ENCODE results near the gene MPO. TPM values are rescaled to one million over a fixed set of nuclear protein-coding genes. Genes with fewer than 3 reads are reported as not detected.

Gene MPO
- total RNA-seq, 1 donor from 2014 or later, result not detected

DNA sequence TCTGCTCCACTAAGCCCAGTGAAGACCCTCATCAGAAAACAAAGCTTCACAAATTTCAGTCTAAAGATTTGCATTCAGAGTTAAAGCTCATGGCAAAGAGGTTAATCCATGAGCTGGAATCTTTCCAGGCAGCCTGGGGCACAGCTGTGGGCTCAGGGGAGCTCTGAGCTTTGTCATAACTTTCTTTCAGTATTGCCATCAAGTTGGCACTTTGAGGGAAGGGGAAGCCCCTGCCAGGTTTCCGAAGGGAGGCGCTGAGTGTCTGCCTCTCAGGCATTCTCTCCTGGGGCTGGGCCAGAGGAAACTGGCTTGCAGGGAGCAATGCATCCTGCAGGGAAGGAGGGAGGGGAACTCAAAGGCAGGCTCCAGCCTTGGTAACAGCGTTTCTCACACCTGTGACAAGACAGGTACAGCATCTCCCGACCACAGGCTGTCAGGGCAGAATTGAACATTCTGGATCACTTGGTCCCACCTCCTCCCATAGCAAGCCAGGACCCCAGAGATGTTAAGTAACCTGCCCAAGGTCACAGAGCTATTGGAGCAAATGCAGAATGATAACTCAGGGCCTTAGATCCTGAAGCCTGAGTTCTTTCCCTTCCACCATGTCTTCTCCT, 38.5 kb downstream of the MPO start:
- intact Hi-C loops (cut with micrococcal nuclease), result no loop called here

- intact Hi-C loops (cut with micrococcal nuclease), result no loop called here
These were observed 40.7 kb downstream of the MPO start for GRCh38 chr17:58239987-58240386.

DNA sequence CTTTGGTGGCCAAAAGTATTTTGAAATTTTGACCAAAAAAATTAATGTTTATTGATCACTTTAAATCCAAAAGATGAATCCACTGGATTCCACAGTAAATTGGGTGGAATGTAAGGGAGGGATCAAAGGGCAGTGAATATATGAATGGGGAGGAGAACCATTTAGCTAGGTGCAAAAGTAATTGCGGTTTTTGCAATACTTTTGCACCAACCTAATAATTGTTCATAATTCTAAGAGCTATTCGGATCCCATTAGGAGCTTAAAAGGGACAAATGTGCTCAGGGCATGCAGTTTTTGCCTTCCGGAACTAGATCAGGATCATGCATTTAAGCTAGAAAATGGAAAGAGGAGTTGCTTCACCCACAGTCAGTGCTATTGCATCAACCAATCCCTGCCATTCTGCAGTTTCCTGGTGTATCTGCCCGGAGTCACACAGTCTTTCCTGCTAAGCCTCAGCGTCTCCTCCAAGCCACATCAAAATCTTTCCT, 42.5 kb downstream of the MPO start, which contains the start of gene LPO:
Gene LPO (plus strand): TSS at position 438 of the 488 bp plus-strand sequence. CDS start 4,396 bp downstream, outside the sequence.
- intact Hi-C loops (cut with micrococcal nuclease), result no loop called here

DNA sequence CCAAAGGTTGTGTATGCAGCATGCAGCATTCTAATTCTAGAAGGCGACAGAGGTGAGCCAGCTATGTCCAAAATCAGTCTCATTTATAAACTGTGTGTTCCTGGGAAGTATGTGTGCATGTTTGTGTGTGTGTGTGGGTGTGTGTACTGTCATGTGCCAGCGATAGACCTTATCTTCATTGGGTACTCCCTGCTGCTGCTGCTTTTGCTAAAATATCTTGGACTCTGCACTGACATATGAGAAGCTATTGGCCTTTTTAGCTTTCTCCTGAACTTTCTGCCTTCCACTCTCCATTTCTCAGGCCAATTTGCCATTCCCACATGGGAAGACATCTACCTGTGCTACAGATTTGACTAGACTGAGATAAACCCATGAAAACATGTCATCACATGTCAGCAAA, 44.3 kb downstream of the MPO start:
- intact Hi-C loops (cut with micrococcal nuclease), result no loop called here

- intact Hi-C loops (cut with micrococcal nuclease), result no loop called here
These were observed 44.9 kb downstream of the MPO start for GRCh38 chr17:58235821-58236220.

DNA sequence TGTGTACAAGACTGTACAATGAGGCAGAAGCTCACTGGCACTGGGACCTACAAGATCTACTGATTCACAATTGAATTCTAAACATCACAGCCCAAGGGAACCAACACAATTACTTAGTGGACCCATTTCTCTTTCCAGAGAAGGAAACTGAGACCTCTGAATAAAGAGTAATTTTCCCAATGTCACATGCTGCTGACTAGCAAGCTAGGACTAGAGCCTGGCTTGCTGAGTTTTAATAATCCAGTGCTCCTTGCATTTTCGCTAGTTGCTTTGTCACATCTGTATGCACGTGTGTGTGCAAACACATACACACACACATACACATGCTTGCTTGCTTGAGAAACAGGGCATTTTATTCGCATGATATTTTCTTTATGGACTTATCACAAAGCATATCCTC, 46.2 kb downstream of the MPO start:
- intact Hi-C loops (cut with micrococcal nuclease), result no loop called here

GRCh38 chr17:58233543-58233942, 47.2 kb downstream of the MPO start:
- intact Hi-C loops (cut with micrococcal nuclease), result no loop called here

- intact Hi-C loops (cut with micrococcal nuclease), result no loop called here
These were observed 48.0 kb downstream of the MPO start for GRCh38 chr17:58232707-58233156.

DNA sequence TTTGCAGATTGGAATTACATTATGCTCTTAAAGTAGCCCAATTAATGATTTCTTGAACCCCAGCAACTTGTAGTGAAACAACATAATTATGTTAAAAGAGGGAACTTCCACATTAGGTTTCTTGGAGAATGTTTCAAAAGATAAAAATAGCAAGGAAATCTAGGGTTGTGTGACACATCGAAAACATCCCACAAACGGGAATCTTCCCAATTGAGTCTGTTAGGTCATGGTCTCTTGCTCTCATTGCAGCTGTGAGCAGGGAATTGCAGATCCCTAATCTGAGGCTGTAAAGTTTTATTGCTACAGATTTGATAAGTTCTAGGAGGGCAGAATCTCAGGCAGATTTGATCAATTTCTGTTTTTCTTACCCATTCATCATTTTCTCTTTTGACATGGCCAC, 49.1 kb downstream of the MPO start:
- intact Hi-C loops (cut with micrococcal nuclease), result no loop called here

GRCh38 chr17:58229881-58230280, 50.9 kb downstream of the MPO start:
- intact Hi-C loops (cut with micrococcal nuclease), result no loop called here

DNA sequence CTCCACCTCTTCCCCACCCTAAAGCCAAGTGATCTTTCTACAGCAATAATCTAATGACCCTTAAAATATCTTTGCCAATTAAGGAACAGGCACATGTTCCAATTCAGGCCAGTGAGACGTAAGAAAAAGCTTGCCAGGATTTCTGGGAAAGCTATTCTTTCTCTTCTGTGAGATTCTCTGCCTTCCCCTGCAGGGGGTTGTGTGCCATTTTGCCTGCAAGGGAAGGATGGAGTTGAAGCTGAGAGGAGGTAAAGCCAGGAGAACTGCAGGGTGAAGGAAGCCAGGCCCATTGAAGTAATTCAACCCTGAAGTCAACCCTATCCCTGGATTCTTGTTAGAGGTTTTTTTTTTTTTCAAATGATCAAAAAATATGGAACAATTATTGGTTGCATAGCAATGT, 51.4 kb downstream of the MPO start:
- intact Hi-C loops (cut with micrococcal nuclease), result no loop called here

GRCh38 chr17:58228679-58229078, 52.1 kb downstream of the MPO start:
- intact Hi-C loops (cut with micrococcal nuclease), result no loop called here

DNA sequence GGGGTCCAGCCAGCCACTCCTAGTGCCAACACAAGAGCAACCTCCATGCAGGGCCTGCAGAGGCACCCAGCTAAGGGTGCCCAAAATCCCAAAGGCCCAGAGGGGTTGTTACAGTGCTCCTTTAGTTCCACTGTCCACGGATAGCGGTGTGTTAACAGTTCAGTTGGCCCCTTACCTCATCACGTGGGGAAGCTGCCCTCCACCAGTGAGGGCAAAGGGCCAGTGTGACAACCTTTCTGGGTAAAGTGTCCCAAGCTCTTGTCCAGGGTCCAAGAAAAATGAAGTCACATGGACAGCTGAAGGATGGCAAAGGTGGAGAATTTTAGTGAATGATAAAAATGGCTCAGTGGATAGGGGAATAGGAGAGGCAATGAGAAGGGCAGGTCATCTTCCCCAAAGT, 53.0 kb downstream of the MPO start:
- intact Hi-C loops (cut with micrococcal nuclease), result no loop called here

GRCh38 chr17:58224315-58224714, 56.4 kb downstream of the MPO start:
- intact Hi-C loops (cut with micrococcal nuclease), result no loop called here

Other genes with a start within 250 kb of the MPO start
- gene DYNLL2, start 197.5 kb downstream of the MPO start, total RNA-seq, result 34.9 and 35.8 TPM in 2 replicates
- 0.27 and 0.34 TPM in 2 replicates for gene OR4D1, start 132.6 kb downstream of the MPO start, total RNA-seq
- not detected in 2 replicates for gene OR4D2, start 114.0 kb downstream of the MPO start, total RNA-seq
- not detected in 2 replicates for gene EPX, start 88.2 kb downstream of the MPO start, total RNA-seq
- 17.9 and 20.2 TPM in 2 replicates for gene MKS1, start 61.7 kb downstream of the MPO start, total RNA-seq
- gene LPO, start 42.4 kb downstream of the MPO start, total RNA-seq, result not detected in 2 replicates
- gene TSPOAP1, start 47.9 kb upstream of the MPO start, total RNA-seq, result 76.8 and 77.0 TPM in 2 replicates
- gene SUPT4H1, start 71.3 kb upstream of the MPO start, total RNA-seq, result 88.6 and 90.0 TPM in 2 replicates
- 3.6 and 3.7 TPM in 2 replicates for gene RNF43, start 136.6 kb upstream of the MPO start, total RNA-seq
- 1.2 TPM in 2 replicates for gene HSF5, start 207.5 kb upstream of the MPO start, total RNA-seq
- gene MTMR4, start 233.7 kb upstream of the MPO start, total RNA-seq, result 57.3 and 59.7 TPM in 2 replicates